Activated naive CD4-positive, alpha-beta T cell treated with Interleukin-2 at 50 U/mL for 16 hours (primary cell): ENCODE measurements around the gene COL18A1.
"Not testable (repeated sequence)": the region's sequence is repeated elsewhere in the genome, so short reads cannot be mapped to it uniquely, and the experiment has no call there.

Source experiments
- DNase-seq: peaks from one replicate; pipeline ENCODE4 v3.0.0-alpha.2; 2020

The COL18A1 gene

DNA sequence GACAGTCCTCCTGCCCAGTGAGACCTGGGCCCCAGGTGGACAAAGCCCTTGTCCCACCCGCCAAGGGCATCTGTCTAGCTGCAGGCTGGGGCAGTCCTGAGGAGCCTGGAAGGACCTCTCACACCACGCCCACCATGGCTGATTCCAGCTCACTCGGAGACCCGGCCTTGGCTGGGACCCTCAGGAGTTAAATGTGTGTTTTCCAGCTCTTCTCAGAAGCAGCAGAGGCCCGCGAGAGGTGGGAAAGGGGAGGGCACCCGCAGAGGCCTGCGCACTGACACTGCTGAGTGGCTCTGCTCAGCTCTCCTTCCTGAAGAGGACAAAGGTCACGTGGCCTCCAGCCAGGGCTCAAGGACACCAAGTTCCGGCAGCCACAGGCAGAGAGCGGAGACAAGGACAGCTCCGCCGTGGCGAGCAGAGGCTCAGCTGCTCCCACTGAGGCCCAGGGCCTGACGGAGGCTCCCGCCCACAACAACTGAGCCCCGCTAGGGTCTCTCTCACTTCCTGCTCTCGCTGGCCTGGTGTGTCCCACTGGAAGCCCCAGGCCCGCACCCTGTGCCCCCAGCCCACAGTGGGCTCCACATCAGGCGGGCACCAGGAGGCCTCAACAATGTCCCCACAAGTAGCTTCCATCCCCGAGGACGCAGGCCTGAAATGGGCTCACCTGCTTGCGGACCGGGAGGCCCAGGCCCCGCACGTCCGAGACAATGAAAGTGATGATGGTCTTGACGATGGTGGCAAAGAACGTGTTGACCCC, 120.4 kb downstream of the COL18A1 start:
- DNase-seq: no peak

DNA sequence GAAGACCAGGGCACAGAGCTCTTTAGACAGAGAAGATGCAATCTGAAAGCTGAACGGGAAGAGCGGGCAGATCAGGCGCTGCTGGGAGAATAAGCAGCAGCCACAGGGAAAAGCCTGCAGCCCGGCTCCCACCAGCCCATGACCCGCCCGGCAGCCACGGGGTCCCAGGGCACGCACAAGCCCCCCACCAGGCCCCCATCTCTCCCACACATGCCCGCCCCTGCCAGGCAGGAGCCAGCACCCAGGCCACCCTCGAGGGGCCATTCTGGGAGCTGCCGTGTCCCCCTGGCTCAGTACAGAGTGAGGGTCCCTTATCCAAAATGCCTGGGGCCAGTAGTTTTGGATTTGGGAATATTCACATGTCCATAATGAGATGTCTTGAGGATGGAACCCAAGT, 120.9 kb downstream of the COL18A1 start:
- DNase-seq: no peak

DNA sequence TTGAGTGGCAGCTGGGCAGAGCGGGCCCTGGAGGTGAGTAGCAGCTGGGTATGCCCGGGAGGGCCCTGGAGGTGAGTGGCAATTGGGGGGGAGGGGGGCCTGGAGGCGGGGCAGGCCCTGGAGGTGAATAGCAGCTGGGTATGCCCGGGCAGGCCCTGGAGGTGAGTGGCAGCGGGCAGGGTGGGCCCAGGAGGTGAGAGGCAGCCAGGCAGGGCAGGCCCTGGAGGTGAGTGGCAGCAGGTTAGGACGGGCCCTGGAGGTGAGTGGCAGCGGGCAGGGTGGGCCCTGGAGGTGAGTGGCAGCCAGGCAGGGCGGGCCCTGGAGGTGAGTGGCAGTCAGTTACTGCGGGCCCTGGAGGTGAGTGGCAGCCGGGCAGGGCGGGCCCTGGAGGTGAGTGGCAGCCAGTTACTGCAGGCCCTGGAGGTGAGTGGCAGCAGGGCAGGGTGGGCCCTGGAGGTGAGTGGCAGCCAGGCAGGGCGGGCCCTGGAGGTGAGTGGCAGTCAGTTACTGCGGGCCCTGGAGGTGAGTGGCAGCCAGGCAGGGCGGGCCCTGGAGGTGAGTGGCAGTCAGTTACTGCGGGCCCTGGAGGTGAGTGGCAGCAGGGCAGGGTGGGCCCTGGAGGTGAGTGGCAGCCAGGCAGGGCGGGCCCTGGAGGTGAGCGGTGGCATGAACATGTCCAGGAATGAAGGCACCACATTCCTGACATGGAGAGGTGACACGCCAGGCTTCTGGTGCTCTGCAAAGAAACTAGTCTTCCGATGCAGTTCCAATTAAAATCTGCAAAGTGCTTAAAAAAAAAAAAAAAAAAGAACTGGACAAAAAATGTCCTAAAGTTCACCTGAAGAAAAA, 122.4 kb downstream of the COL18A1 start:
- DNase-seq: not testable (repeated sequence)

DNA sequence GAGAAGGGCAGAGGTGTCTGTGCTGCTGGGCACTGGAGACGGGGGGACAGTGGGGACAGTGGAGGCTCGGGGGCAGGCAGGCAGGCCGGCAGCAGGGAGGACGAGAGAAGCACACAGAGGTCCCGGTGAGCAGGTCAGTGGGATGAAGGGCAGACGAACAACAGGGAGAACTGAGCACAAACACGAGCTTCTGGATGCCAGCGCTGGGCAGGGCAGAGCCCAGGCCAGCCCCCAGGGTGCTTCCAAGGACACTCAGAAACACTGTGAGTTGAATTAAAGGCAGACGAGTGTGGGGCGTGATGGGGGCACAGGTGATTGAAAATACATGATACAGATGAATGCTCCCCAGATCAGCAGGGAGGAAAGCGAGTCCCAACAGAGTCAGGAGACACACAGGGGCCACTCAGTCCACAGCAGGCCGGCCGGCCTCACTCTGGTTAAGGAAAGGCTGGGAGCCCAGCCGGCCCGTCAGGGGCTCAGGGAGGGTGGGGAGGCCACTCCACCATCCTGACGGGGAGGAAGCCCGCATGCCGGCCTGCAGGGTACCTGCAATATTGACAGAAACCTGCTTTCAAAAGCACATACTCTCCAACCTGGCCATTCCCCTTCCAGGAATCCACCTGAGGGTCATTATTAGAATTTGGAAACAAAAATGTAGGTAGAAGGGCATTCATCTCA, 123.2 kb downstream of the COL18A1 start:
- no peak for DNase-seq

DNA sequence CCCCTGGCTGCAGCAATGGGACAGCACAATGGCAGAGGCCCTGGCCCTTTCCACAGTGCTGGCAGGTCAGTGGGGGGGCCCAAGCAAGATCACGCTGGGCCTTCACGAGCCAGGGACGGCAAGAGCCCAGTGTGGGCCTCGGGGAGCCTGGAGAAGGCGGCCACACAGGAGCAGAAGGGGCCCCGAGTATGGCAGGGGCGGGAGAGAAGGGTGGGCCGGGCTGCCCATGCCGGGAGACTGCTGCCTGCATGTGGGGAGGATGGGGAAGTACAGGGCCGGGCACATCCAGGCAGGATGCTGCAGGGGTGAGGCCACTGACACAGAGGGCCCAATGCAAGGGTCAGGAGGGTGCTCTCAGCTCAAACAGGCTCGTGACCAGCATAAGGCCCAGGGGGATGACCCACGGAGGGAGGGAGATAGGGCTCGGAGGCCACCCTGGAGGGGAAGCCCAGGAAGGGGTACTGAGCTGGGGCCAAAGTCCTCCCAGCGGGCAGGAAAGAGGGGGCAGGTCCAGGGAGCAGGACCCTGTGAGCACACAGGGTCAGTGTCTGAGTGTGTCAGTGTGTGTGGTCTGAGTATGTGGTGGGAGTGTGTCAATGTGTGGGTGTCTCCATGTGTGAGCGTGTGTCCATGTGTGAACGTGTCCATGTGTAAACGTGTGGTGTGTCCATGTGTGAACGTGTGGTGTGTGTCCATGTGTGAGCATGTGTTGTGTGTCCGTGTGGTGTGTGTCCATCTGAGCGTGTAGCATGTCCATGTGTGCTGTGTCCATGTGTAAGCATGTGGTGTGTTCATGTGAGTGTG, 124.2 kb downstream of the COL18A1 start:
- DNase-seq: no peak

DNA sequence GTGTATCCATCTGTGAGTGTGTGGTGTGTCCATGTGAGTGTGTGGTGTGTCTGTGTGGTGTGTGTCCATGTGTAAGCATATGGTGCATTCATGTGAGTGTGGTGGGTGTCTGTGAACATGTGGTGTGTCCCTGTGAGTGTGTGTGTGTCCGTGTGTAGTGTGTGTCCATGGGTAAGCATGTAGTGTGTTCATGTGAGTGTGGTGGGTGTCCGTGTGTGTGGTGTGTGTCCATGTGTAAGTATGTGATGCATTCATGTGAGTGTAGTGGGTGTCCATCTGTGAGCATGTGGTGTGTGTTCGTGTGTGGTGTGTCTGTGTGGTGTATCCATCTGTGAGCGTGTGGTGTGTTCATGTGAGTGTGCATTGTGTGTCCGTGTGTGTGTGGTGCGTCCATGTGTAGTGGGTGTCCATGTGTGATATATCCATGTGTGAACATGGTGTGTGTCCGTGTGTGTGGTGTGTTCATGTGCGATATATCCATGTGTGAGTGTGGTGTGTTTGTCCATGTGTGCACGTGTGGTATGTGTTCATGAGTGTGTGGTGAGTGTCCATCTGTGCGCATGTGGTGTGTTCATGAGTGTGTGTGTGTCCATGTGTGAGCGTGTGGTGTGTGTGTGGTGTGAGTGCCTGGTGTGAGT, 124.9 kb downstream of the COL18A1 start:
- DNase-seq: no peak

DNA sequence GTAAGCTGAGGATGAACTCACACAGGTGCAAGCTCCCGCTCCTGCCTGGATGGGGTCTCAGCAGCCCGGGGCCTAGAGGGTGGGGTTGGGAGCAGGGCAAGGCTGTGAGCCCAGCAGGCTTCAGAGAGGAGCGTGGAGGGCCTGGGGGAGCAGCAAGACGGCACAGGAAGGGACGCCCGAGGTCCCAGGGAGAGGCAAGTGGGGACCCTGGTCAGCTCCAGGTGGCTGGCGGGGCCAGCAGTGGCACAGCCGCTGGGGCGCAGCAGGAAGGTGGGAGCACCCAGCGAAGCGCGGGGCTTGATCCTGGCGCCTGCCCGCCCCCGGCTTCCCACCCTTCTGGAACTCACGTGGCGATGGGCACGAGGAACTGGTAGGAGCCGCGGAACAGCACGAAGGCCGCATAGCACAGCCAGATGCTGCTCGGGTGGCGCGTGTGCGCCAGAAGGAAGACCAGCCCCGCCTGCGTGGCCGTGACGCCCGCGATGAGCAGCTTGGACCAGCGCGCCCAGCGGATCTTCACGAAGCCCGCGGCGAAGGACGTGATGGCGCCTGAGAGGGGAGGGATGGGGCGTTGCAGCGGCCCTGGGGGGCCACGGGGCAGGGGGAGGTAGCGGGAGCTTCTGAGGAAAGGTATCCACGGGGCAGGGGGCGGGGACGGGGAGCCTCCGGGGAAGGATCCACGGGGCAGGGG, 125.6 kb downstream of the COL18A1 start:
- no peak for DNase-seq

DNA sequence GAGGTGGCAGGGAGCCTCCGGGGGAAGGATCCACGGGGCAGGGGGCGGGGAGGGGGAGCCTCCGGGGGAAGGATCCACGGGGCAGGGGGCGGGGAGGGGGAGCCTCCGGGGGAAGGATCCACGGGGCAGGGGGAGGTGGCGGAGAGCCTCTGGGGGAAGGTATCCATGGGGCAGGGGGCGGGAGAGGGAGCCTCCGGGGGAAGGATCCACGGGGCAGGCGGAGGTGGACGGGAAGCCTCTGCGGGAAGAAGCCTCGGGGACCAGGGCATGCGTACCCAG, 126.1 kb downstream of the COL18A1 start:
- DNase-seq: not testable (repeated sequence)

DNA sequence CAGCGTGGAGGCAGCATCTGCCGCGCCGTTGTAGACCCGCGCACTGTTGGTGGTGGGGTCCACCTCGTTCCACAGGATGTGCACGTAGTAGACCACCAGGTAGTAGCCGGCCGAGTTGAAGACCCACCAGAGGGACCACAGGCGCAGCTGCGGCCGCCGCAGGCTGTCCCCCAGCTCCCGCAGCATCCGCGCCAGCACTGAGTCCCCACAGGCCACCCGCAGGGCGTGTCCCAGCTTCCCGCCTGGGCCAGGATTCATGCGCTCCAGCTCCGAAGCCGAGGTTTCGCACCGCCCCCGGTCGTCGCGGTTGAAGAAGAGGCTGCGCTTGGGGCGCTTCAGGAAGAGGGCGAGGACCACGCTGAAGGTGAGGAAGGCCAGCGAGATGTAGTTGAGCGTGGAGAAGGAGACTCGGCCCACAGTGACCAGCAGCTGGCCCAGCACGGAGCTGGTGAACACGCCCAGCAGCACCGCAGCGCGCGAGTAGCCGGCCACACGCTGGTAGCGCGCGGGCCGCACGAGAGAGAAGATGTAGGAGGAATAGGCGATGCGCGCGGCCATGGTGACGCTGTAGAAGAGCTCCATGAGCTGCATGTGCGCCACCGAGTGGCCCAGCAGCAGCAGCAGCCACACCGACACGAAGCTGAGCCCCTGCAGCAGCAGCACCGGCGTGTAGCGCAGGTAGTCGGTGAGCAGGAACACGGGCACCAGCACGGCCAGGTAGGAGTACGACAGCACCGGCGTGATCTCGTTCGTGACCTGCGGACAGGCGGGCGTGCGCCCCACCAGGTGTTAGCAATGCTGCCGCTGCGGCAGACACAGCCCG, 126.6 kb downstream of the COL18A1 start:
- DNase-seq: no peak

DNA sequence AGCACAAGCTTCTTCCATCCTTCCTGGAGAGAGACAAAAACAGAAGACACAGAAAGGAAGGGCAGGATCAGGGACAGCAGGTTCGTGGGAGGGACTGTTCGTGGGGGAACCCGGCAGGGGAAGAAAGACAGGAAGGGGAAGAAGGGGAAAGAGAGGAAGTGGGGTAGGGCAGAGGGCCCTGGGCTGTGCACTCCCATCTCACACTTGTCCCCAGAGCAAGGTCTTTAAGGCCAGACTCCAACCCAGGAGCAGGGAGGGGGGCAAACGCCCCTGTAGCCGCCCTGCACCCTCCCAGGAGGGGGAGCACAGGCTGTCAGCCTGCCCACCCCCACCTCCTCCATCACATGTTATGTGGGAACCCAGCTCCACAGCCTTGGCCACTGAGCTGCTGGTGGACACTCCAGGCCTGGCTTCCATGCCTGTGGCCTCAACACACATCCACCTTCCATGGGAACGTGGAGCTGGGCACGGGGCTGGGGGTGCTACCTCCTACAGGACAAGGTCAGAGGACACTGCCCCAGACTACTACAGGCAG, 127.9 kb downstream of the COL18A1 start:
- no peak for DNase-seq

DNA sequence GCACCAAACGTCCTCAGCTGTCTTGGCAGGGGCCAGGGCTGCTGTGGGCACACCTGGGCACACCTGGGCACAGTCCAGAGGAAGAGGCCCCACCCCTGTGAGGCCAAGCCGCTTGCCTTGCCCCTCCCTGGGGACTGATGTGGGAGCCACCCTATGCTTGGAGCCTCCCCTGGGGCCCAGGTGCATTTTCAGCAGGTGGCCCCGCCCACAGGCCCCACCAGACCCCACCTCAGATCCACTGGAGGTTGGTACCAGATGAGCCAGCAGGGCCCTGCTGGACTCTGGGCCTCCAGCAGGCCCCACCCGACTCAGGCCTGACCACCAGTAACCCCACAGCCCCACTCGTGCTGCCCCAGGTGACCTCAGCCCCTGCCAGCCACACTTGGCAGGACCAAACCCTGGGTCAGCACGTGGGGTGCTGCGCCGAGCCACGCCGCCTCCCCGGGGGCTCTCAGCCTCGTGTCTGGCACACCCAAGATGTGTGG, 128.4 kb downstream of the COL18A1 start:
- no peak for DNase-seq

DNA sequence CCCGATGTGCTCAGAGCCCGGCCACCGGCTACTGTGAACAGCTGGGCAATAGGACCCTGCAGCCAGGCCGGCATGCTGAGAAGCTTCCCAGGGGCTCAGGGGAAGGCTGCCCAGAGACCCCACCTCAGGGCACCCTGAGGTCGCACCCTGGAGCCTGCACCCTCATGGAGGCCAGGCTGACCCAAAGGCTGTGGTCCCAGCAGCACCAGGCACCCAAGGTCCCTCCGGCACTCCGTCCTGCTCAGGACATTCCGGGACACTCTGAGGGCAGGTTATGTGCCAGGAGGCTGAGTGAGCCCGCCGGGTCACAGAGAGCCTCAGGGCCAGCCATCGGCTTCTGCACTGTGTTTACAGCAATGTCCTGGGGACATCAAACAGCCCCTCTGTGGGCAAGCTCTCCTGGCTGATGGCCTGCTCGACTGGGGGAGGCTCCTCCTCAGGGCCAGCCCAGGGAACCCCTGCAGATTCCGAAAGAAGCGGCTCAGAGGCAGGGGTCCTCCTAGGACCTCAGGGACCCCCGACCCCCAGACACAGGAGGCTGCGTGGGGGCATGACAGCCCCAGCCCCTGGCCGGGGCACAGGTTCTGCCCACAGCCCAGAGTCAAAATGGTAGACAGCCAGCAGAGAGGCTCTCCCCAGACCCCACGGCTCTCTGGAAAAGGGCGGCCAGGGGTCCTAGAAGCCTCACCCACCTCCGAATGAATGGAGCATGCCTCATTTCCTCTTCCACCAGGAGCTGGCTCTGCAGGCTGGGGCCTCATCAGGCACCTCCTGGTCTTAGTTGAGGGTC, 129.1 kb downstream of the COL18A1 start:
- DNase-seq: no peak

DNA sequence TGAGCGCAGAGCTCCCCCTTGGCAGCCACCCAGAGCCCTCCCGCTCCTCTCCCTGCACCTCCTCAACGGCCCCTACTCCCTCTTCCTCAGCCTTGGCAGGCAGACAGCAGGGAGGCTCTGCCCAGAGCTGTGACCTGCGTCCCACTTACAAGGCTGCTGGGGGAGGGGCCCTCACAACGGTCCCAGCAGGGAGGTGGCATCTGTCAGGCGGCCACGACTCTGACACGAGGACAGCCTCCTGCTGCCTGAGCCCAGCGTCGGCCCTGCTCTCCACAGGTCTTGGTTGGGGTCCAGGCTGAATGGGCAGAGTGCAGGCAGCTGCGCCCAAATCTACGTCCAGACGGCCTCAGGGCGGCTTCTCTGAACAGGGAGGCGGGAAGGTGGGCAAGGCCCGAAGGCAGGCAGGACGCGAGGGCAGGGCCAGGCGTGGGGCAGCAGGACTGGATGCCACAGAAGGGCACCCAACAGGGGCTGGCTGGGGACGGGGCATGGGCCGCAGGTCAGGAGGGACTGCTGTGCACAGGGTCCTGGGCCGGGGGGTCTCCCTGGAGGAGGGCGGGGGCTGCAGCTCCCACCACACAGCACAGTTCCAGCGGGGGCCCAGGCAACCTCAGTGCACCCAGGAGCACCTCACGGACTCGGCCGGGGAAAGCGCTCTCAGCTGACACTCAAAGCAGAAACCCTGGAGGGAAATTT, 129.8 kb downstream of the COL18A1 start:
- DNase-seq: no peak

DNA sequence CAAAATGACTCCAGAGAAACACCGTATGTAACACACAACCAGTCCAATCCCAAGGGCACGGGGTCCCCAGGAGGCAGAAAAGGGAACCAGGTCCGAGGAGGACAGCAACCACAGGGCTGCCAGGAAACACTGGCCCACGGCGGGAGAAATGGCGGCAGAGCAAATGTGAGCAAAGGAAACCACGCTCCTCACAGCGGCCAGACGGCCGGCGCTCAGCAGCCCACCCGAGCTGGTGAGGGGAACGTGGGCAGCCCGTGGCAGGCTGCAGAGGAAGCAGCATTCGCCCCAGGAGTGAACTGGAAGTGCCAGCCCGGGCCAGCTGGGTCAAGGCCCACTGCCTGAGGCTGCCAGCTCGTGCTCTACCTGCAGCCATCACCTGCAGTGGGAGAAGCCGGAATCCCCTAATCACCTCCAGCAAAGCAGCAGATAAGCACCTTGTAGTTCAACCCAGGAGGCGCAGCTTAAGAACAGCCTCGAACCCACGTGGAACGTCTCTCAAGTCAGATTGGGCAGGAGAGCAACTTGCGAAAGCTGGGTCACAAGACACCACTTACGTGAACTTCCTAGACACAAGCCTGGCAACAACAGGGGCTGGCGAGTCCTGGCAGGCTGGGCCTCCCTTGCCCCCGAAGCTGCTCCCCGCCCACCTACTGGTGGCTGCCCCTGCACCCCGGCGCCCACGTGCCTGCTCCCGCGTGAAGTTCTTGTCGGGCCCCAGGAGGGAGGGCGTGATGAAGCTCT, 130.5 kb downstream of the COL18A1 start:
- DNase-seq: no peak

DNA sequence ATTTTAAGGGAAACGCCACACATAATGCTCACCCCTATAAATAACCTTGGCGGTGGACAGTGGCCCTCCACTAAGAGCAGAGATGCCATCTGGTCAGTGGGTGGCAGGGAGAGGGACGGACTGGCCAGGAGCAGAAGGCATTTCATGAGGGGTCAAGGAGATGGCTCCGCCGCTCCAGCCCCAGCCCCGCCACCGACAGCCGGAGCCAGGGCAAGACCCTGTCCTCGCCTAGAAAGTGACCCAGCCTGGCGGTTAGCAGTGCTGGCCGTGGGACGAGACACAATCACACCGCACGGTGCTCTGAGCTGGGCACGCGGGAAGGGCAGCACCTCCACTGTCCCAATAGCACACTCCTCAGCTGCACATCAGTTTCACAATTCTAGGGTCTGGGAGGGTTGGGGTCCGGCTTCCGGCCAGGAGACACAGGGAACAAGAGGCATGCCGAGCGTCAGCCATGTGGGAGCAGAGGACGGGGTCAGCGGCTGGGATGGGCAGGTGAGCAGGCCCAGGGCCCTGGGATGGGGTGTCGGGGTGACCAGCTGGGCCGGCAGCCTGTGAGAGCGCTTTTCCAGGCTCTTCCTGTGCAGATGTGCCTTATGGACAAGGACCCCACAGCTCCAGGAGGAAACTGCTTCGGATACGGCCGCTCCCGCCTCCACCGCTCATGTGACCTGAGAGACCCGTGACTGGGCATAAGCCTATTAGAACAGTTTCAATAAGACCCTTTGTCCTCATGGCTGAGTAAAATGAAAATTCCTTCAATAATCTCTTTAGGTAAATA, 131.5 kb downstream of the COL18A1 start:
- DNase-seq: no peak

DNA sequence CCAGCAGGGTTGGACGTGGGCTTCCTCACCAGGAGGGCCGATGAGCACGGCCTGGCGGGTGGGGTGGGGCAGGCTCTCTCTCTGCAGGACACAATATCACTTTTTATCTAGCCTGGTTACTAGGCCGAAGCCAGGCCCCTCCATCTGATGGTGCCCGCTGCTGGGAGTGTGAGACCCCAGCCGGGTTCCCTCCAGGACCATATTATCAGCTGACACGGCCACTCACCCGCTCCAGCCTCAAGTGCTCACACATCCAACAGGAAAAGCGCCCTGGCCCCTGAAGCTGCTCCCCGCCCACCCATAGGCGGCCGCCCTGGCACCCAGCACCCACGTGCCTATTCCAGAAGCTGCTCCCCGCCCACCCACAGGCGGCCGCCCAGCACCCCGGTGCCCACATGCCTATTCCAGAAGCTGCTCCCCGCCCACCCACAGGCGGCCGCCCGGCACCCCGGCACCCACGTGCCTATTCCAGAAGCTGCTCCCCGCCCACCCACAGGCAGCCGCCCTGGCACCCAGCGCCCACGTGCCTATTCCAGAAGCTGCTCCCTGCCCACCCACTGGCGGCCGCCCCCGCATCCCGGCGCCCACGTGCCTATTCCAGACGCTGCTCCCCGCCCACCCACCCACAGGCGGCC, 132.3 kb downstream of the COL18A1 start:
- no peak for DNase-seq

DNA sequence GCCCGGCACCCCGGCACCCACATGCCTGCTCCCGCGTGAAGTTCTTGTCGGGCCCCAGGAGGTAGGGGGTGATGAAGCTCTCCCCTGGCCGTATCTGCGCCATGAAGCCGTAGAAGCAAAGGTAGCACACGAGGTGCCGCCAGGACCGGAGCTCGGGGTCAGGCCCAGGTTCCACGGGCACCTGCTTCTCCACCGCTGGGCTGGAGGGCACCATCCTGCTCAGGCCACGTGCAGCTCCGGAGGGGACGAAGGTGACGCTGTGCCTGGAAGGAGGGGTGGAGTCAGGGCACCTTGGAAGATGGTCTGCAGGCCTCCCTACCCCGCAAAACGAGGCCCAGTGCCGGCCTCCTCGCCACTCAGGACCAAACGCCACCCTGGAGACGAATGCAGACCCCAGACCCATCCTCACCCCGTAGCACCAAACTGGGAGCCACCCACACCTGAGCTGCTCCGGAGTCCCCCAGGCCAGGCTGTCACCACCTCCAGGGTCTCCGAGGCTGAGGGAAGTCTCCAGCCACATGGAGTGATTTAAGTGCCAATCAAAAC, 132.9 kb downstream of the COL18A1 start:
- DNase-seq: no peak
